ENCODE measurements around the gene PRLH.

Gene PRLH

GRCh38 chr2:237546876-237547395, 19.4 kb upstream of the PRLH start:
- no peaks in the 10 kb centered on the region for H3K36me3 ChIP-seq (replicated peaks)
- no peaks in the 10 kb centered on the region for H3K9me3 ChIP-seq
- no peak overlapping the region for H3K4me3 ChIP-seq
- no peaks in the 10 kb centered on the region for H3K4me1 ChIP-seq
- 0 out of 2 replicates have a peak, but pooled peaks cover 2% of the 10 kb centered on the region for H3K27me3 ChIP-seq (ENCODE audit: low read depth)
- DNase-seq (ENCODE audit: low spot score in 2 of 2): no peak
- in situ Hi-C loops (cut with MboI; ENCODE audit: low sequenced_read_pairs): no loop called here

- no peaks in the 10 kb centered on the region for H3K36me3 ChIP-seq (replicated peaks)
Measured at GRCh38 chr2:237547841-237548416, 18.4 kb upstream of the PRLH start.

GRCh38 chr2:237549216-237549615, 17.2 kb upstream of the PRLH start:
- Histone ChIP-seq H3K4me3 (no peak overlapping the region), H3K9me3 (no peaks in the 10 kb centered on the region), H3K4me1 (no peaks in the 10 kb centered on the region), H3K36me3 (replicated peaks) (no peaks in the 10 kb centered on the region), H3K27me3 (ENCODE audit: low read depth) (0 out of 2 replicates have a peak, but pooled peaks cover 2% of the 10 kb centered on the region)
- in situ Hi-C loops (cut with MboI; ENCODE audit: low sequenced_read_pairs): no loop called here
- DNase-seq (ENCODE audit: low spot score in 2 of 2): no peak

More at GRCh38 chr2:237547841-237548416, 18.4 kb upstream of the PRLH start:
- no peaks in the 10 kb centered on the region for H3K9me3 ChIP-seq
- in situ Hi-C loops (cut with MboI; ENCODE audit: low sequenced_read_pairs): no loop called here
- no peaks in the 10 kb centered on the region for H3K4me1 ChIP-seq
- 0 out of 2 replicates have a peak, but pooled peaks cover 2% of the 10 kb centered on the region for H3K27me3 ChIP-seq (ENCODE audit: low read depth)
- H3K4me3 ChIP-seq: no peak overlapping the region
- DNase-seq (ENCODE audit: low spot score in 2 of 2): no peak

GRCh38 chr2:237549643-237550415, 16.5 kb upstream of the PRLH start:
- Histone ChIP-seq H3K27me3 (ENCODE audit: low read depth) (0 out of 2 replicates have a peak, but pooled peaks cover 2% of the 10 kb centered on the region), H3K4me3 (no peak overlapping the region), H3K36me3 (replicated peaks) (no peaks in the 10 kb centered on the region), H3K9me3 (no peaks in the 10 kb centered on the region), H3K4me1 (no peaks in the 10 kb centered on the region)
- DNase-seq (ENCODE audit: low spot score in 2 of 2): no peak
- in situ Hi-C loops (cut with MboI; ENCODE audit: low sequenced_read_pairs): no loop called here

- Histone ChIP-seq H3K4me1 (no peaks in the 10 kb centered on the region), H3K36me3 (replicated peaks) (no peaks in the 10 kb centered on the region), H3K27me3 (ENCODE audit: low read depth) (0 out of 2 replicates have a peak, but pooled peaks cover 2% of the 10 kb centered on the region), H3K9me3 (0 out of 2 replicates have a peak, but pooled peaks cover 5% of the 10 kb centered on the region), H3K4me3 (no peak overlapping the region)
- in situ Hi-C loops (cut with MboI; ENCODE audit: low sequenced_read_pairs): no loop called here
- DNase-seq (ENCODE audit: low spot score in 2 of 2): no peak
Measured at GRCh38 chr2:237551071-237551574, 15.3 kb upstream of the PRLH start.

GRCh38 chr2:237552908-237553307, 13.5 kb upstream of the PRLH start:
- H3K27me3 ChIP-seq (ENCODE audit: low read depth): 0 out of 2 replicates have a peak, but pooled peaks cover 2% of the 10 kb centered on the region
- no peak overlapping the region for H3K4me3 ChIP-seq
- in situ Hi-C loops (cut with MboI; ENCODE audit: low sequenced_read_pairs): no loop called here
- DNase-seq (ENCODE audit: low spot score in 2 of 2): no peak
- no peaks in the 10 kb centered on the region for H3K4me1 ChIP-seq
- 0 out of 2 replicates have a peak, but pooled peaks cover 5% of the 10 kb centered on the region for H3K9me3 ChIP-seq
- no peaks in the 10 kb centered on the region for H3K36me3 ChIP-seq (replicated peaks)

GRCh38 chr2:237553948-237554347, 12.4 kb upstream of the PRLH start:
- Histone ChIP-seq H3K4me3 (no peak overlapping the region), H3K36me3 (replicated peaks) (no peaks in the 10 kb centered on the region), H3K4me1 (no peaks in the 10 kb centered on the region), H3K27me3 (ENCODE audit: low read depth) (0 out of 2 replicates have a peak, but pooled peaks cover 2% of the 10 kb centered on the region), H3K9me3 (0 out of 2 replicates have a peak, but pooled peaks cover 5% of the 10 kb centered on the region)
- in situ Hi-C loops (cut with MboI; ENCODE audit: low sequenced_read_pairs): no loop called here
- no peak for DNase-seq (ENCODE audit: low spot score in 2 of 2)

- Histone ChIP-seq H3K27me3 (ENCODE audit: low read depth) (no peaks in the 10 kb centered on the region), H3K36me3 (replicated peaks) (no peaks in the 10 kb centered on the region), H3K9me3 (0 out of 2 replicates have a peak, but pooled peaks cover 5% of the 10 kb centered on the region), H3K4me3 (no peak overlapping the region), H3K4me1 (no peaks in the 10 kb centered on the region)
- in situ Hi-C loops (cut with MboI; ENCODE audit: low sequenced_read_pairs): no loop called here
- no peak for DNase-seq (ENCODE audit: low spot score in 2 of 2)
Measured at GRCh38 chr2:237555560-237555959, 10.8 kb upstream of the PRLH start.

GRCh38 chr2:237556773-237557632, 9.4 kb upstream of the PRLH start:
- no peaks in the 10 kb centered on the region for H3K27me3 ChIP-seq (ENCODE audit: low read depth)
- no peak for DNase-seq (ENCODE audit: low spot score in 2 of 2)
- in situ Hi-C loops (cut with MboI; ENCODE audit: low sequenced_read_pairs): no loop called here
- H3K4me3 ChIP-seq: no peak overlapping the region
- no peaks in the 10 kb centered on the region for H3K36me3 ChIP-seq (replicated peaks)
- no peaks in the 10 kb centered on the region for H3K4me1 ChIP-seq
- H3K9me3 ChIP-seq: 0 out of 2 replicates have a peak, but pooled peaks cover 5% of the 10 kb centered on the region

GRCh38 chr2:237557633-237558015, 8.8 kb upstream of the PRLH start:
- Histone ChIP-seq H3K27me3 (ENCODE audit: low read depth) (no peaks in the 10 kb centered on the region), H3K9me3 (0 out of 2 replicates have a peak, but pooled peaks cover 5% of the 10 kb centered on the region), H3K4me3 (no peak overlapping the region), H3K36me3 (replicated peaks) (no peaks in the 10 kb centered on the region), H3K4me1 (no peaks in the 10 kb centered on the region)
- in situ Hi-C loops (cut with MboI; ENCODE audit: low sequenced_read_pairs): no loop called here
- DNase-seq (ENCODE audit: low spot score in 2 of 2): no peak

- Histone ChIP-seq H3K4me1 (no peaks in the 10 kb centered on the region), H3K9me3 (0 out of 2 replicates have a peak, but pooled peaks cover 5% of the 10 kb centered on the region), H3K36me3 (replicated peaks) (no peaks in the 10 kb centered on the region), H3K27me3 (ENCODE audit: low read depth) (peaks cover 9% of the 10 kb centered on the region; the same call in 1 of the 2 replicates), H3K4me3 (no peak overlapping the region)
- in situ Hi-C loops (cut with MboI; ENCODE audit: low sequenced_read_pairs): no loop called here
- no peak for DNase-seq (ENCODE audit: low spot score in 2 of 2)
Measured at GRCh38 chr2:237558961-237559641, 7.3 kb upstream of the PRLH start.

GRCh38 chr2:237561221-237561620, 5.2 kb upstream of the PRLH start:
- DNase-seq (ENCODE audit: low spot score in 2 of 2): no peak
- H3K36me3 ChIP-seq (replicated peaks): no peaks in the 10 kb centered on the region
- peaks cover 12% of the 10 kb centered on the region; the same call in 1 of the 2 replicates for H3K27me3 ChIP-seq (ENCODE audit: low read depth)
- H3K4me3 ChIP-seq: no peak overlapping the region
- H3K9me3 ChIP-seq: no peaks in the 10 kb centered on the region
- H3K4me1 ChIP-seq: no peaks in the 10 kb centered on the region
- in situ Hi-C loops (cut with MboI; ENCODE audit: low sequenced_read_pairs): no loop called here

- DNase-seq (ENCODE audit: low spot score in 2 of 2): peak in 1 of 2 experiments; percentile 33
- no peaks in the 10 kb centered on the region for H3K9me3 ChIP-seq
- H3K27me3 ChIP-seq (ENCODE audit: low read depth): peaks cover 12% of the 10 kb centered on the region; the same call in 1 of the 2 replicates
- H3K4me3 ChIP-seq: no peak overlapping the region
- H3K4me1 ChIP-seq: no peaks in the 10 kb centered on the region
- H3K36me3 ChIP-seq (replicated peaks): no peaks in the 10 kb centered on the region
- in situ Hi-C loops (cut with MboI; ENCODE audit: low sequenced_read_pairs): no loop called here
Measured at GRCh38 chr2:237563816-237564215, 2.6 kb upstream of the PRLH start.

All from HAP-1 (cell line).